ENCODE measurements around the gene FBXO8.

GRCh38 chr4:174241162-174241561, 42.3 kb downstream of the FBXO8 start:
- no peak for TF ChIP-seq EZH2 (IDR thresholded peaks at IDR 0.05; ENCODE audit: low read length, unreplicated experiment)
- TF ChIP-seq, protein P1, sequence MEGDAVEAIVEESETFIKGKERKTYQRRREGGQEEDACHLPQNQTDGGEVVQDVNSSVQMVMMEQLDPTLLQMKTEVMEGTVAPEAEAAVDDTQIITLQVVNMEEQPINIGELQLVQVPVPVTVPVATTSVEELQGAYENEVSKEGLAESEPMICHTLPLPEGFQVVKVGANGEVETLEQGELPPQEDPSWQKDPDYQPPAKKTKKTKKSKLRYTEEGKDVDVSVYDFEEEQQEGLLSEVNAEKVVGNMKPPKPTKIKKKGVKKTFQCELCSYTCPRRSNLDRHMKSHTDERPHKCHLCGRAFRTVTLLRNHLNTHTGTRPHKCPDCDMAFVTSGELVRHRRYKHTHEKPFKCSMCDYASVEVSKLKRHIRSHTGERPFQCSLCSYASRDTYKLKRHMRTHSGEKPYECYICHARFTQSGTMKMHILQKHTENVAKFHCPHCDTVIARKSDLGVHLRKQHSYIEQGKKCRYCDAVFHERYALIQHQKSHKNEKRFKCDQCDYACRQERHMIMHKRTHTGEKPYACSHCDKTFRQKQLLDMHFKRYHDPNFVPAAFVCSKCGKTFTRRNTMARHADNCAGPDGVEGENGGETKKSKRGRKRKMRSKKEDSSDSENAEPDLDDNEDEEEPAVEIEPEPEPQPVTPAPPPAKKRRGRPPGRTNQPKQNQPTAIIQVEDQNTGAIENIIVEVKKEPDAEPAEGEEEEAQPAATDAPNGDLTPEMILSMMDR (conservative IDR thresholded peaks at IDR 0.05; ENCODE audit: low read depth, low read length) = no peak
- TF ChIP-seq EZH2phosphoT487 (IDR thresholded peaks at IDR 0.05; ENCODE audit: borderline replicate concordance, low read length) = no peak

All from PC-3 (cell line).